ENCODE data around the gene CHST10. TPM values are rescaled to one million over a fixed set of nuclear protein-coding genes. Genes with fewer than 3 reads are reported as not detected.
"Not testable (repeated sequence)": the region's sequence is repeated elsewhere in the genome, so short reads cannot be mapped to it uniquely, and the experiment has no call there.

The CHST10 gene
- total RNA-seq, 1 experiment from 2014 or later = 12.4 TPM

GRCh38 chr2:100394111-100394641 lies 23.3 kb downstream of the CHST10 start:
- DNase-seq (ENCODE audit: low read depth) = no peak

GRCh38 chr2:100393362-100393761 lies 24.1 kb downstream of the CHST10 start:
- no peak for DNase-seq (ENCODE audit: low read depth)

GRCh38 chr2:100392715-100393114 lies 24.8 kb downstream of the CHST10 start:
- no peak for DNase-seq (ENCODE audit: low read depth)

- no peak for DNase-seq (ENCODE audit: low read depth)
Measured at GRCh38 chr2:100391735-100392515, 25.5 kb downstream of the CHST10 start.

GRCh38 chr2:100390001-100390940 lies 27.2 kb downstream of the CHST10 start:
- DNase-seq (ENCODE audit: low read depth) = no peak

GRCh38 chr2:100388703-100389102 lies 28.8 kb downstream of the CHST10 start:
- DNase-seq (ENCODE audit: low read depth) = no peak

- no peak for DNase-seq (ENCODE audit: low read depth)
Measured at GRCh38 chr2:100383954-100384353, 33.5 kb downstream of the CHST10 start.

GRCh38 chr2:100383306-100383705 lies 34.2 kb downstream of the CHST10 start:
- DNase-seq (ENCODE audit: low read depth) = no peak

GRCh38 chr2:100381240-100381639 lies 36.2 kb downstream of the CHST10 start:
- peak; percentile 47 for DNase-seq (ENCODE audit: low read depth)

GRCh38 chr2:100380681-100381080 lies 36.8 kb downstream of the CHST10 start:
- no peak for DNase-seq (ENCODE audit: low read depth)

- DNase-seq (ENCODE audit: low read depth) = no peak
Measured at GRCh38 chr2:100376836-100377235, 40.6 kb downstream of the CHST10 start.

- no peak for DNase-seq (ENCODE audit: low read depth)
Measured at GRCh38 chr2:100367163-100367562, 50.3 kb downstream of the CHST10 start.

GRCh38 chr2:100365434-100365833 lies 52.0 kb downstream of the CHST10 start:
- peak; percentile 22 for DNase-seq (ENCODE audit: low read depth)

- DNase-seq (ENCODE audit: low read depth) = not testable (repeated sequence)
Measured at GRCh38 chr2:100362269-100362668, 55.2 kb downstream of the CHST10 start.

GRCh38 chr2:100359576-100359975 lies 57.9 kb downstream of the CHST10 start:
- no peak for DNase-seq (ENCODE audit: low read depth)

- DNase-seq (ENCODE audit: low read depth) = no peak
Measured at GRCh38 chr2:100358554-100358953, 58.9 kb downstream of the CHST10 start.

GRCh38 chr2:100352521-100352920 lies 64.9 kb downstream of the CHST10 start:
- DNase-seq (ENCODE audit: low read depth) = no peak

- DNase-seq (ENCODE audit: low read depth) = no peak
Measured at GRCh38 chr2:100350661-100351185, 66.7 kb downstream of the CHST10 start.

- DNase-seq (ENCODE audit: low read depth) = not testable (repeated sequence)
Measured at GRCh38 chr2:100345144-100345543, 72.3 kb downstream of the CHST10 start.

GRCh38 chr2:100344433-100344832 lies 73.0 kb downstream of the CHST10 start:
- DNase-seq (ENCODE audit: low read depth) = no peak

- DNase-seq (ENCODE audit: low read depth) = not testable (repeated sequence)
Measured at GRCh38 chr2:100342466-100342865, 75.0 kb downstream of the CHST10 start.

All from LHCN-M2 (cell line).